A172 (cell line): ENCODE measurements around the gene PLSCR3. TPM values are rescaled to one million over a fixed set of nuclear protein-coding genes. Genes with fewer than 3 reads are reported as not detected.

ENCODE experiments used
- DNase-seq: peaks from one replicate; pipeline ENCODE4 v3.0.0-alpha.2; 2015; ENCODE audit warnings: low spot score
- total RNA-seq: library from RNA; depleted of rRNA; stranded (reverse); fragments of >200 nt; shearing (Covaris generic); gene quantifications from 2 replicates; pipeline ENCODE4 v1.2.3, GENCODE V29; 2014

Gene PLSCR3
- total RNA-seq, 1 experiment from 2014 or later = 73.2 TPM

- no peak for DNase-seq
These were observed 32.7 kb upstream of the PLSCR3 start for GRCh38 chr17:7426896-7427489.

GRCh38 chr17:7426203-7426863, 32.0 kb upstream of the PLSCR3 start:
- DNase-seq = no peak

GRCh38 chr17:7425756-7426155, 31.4 kb upstream of the PLSCR3 start:
- DNase-seq = no peak

GRCh38 chr17:7425316-7425715, 31.0 kb upstream of the PLSCR3 start, which contains the start of gene SPEM2:
SPEM2 (plus strand) TSS chr17:7425616; CDS start chr17:7425689, 73 bp downstream.
- DNase-seq = no peak

- no peak for DNase-seq
These were observed 29.4 kb upstream of the PLSCR3 start for GRCh38 chr17:7423679-7424078.

- no peak for DNase-seq
These were observed 26.9 kb upstream of the PLSCR3 start for GRCh38 chr17:7421186-7421585.

- DNase-seq = no peak
These were observed 25.7 kb upstream of the PLSCR3 start, which contains the start of gene SPEM1 for GRCh38 chr17:7419819-7420610. SPEM1 (plus strand) TSS chr17:7420324; CDS start chr17:7420385, 61 bp downstream.

GRCh38 chr17:7418472-7419152, 24.3 kb upstream of the PLSCR3 start:
- DNase-seq = no peak

GRCh38 chr17:7417056-7417655, 22.8 kb upstream of the PLSCR3 start:
- no peak for DNase-seq

GRCh38 chr17:7416323-7416722, 22.0 kb upstream of the PLSCR3 start:
- DNase-seq = no peak

- no peak for DNase-seq
These were observed 21.5 kb upstream of the PLSCR3 start for GRCh38 chr17:7415784-7416183.

- no peak for DNase-seq
These were observed 20.5 kb upstream of the PLSCR3 start for GRCh38 chr17:7414837-7415236.

- DNase-seq = peak; percentile 78
These were observed 19.1 kb upstream of the PLSCR3 start for GRCh38 chr17:7413346-7413985.

GRCh38 chr17:7411427-7411750, 17.1 kb upstream of the PLSCR3 start:
- no peak for DNase-seq

- no peak for DNase-seq
These were observed 16.5 kb upstream of the PLSCR3 start for GRCh38 chr17:7410634-7411426.

- no peak for DNase-seq
These were observed 15.4 kb upstream of the PLSCR3 start for GRCh38 chr17:7409716-7410115.

- DNase-seq = no peak
These were observed 14.5 kb upstream of the PLSCR3 start for GRCh38 chr17:7408863-7409262.

- no peak for DNase-seq
These were observed 14.0 kb upstream of the PLSCR3 start for GRCh38 chr17:7408252-7408727.

GRCh38 chr17:7407485-7408251, 13.3 kb upstream of the PLSCR3 start, which contains the start of gene NLGN2:
NLGN2 (plus strand) TSS chr17:7407845; CDS start chr17:7408256, 411 bp downstream.
- DNase-seq = no peak
